Vagina (tissue), 2 donors: ENCODE data around the gene EVX1. TPM values are rescaled to one million over a fixed set of nuclear protein-coding genes. Genes with fewer than 3 reads are reported as not detected.

Experiments
- DNase-seq, 2 donors: peaks; one replicate each; pipeline ENCODE4 v3.0.0-alpha.2; 2017; ENCODE audit errors: extremely low spot score in 2 of 2
- H3K27ac ChIP-seq: fragments of 200-600 bp; sonication (generic); one replicate; pipeline ENCODE4 v1.5.1; 2019
- H3K27me3 ChIP-seq: fragments of 200-600 bp; sonication (generic); one replicate; pipeline ENCODE4 v1.5.1; 2019
- H3K36me3 ChIP-seq, 2 donors: fragments of 200-600 bp; sonication (generic); one replicate each; pipeline ENCODE4 v1.5.1; 2017 to 2019
- H3K4me1 ChIP-seq: fragments of 200-600 bp; sonication (generic); one replicate; pipeline ENCODE4 v1.5.1; 2019
- H3K4me3 ChIP-seq, 2 donors: fragments of 200-600 bp; sonication (generic); 1 replicate in 1 of 2; 2 replicates in 1 of 2; pipeline ENCODE4 v1.5.1; 2016 to 2019
- H3K9me3 ChIP-seq: fragments of 200-600 bp; sonication (generic); one replicate; pipeline ENCODE4 v1.5.1; 2019
- POLR2A ChIP-seq, 2 donors: fragments of 450-650 bp; IDR thresholded peaks; one replicate each; pipeline ENCODE4 v1.6.1; 2017; ENCODE audit warnings: antibody characterized with exemption in 2 of 2, mild to moderate bottlenecking in 2 of 2, moderate library complexity in 2 of 2
- POLR2AphosphoS5 ChIP-seq, 2 donors: sonication (generic); formaldehyde crosslinking; IDR thresholded peaks; one replicate each; pipeline ENCODE4 v1.9.0; 2017; ENCODE audit warnings: antibody characterized with exemption in 2 of 2, mild to moderate bottlenecking in 2 of 2, low read depth in 1 of 2; ENCODE audit not compliant: insufficient read depth in 1 of 2
- intact Hi-C: fragments of 100-400 bp; cut with DNase I; formaldehyde crosslinking; loops from one replicate; pipeline ENCODE4 v1.15.1; 2023
- total RNA-seq: library from RNA; depleted of rRNA; stranded (reverse); fragments of >200 nt; gene quantifications from one replicate; pipeline ENCODE4 v1.2.3, GENCODE V29; 2016
- TF ChIP-seq, protein P1 (sequence below), 3 experiments: fragments of 450-650 bp in 2 of 3; fragments of 200-600 bp in 1 of 3; sonication (generic) in 1 of 3; IDR thresholded peaks; one replicate each; pipeline ENCODE4 v1.5.1; 2017 to 2019; ENCODE audit warnings: antibody characterized with exemption in 3 of 3, mild to moderate bottlenecking in 2 of 3, moderate library complexity in 2 of 3

The EVX1 gene
- total RNA-seq, 1 donor from 2014 or later = 2.5 TPM

DNA sequence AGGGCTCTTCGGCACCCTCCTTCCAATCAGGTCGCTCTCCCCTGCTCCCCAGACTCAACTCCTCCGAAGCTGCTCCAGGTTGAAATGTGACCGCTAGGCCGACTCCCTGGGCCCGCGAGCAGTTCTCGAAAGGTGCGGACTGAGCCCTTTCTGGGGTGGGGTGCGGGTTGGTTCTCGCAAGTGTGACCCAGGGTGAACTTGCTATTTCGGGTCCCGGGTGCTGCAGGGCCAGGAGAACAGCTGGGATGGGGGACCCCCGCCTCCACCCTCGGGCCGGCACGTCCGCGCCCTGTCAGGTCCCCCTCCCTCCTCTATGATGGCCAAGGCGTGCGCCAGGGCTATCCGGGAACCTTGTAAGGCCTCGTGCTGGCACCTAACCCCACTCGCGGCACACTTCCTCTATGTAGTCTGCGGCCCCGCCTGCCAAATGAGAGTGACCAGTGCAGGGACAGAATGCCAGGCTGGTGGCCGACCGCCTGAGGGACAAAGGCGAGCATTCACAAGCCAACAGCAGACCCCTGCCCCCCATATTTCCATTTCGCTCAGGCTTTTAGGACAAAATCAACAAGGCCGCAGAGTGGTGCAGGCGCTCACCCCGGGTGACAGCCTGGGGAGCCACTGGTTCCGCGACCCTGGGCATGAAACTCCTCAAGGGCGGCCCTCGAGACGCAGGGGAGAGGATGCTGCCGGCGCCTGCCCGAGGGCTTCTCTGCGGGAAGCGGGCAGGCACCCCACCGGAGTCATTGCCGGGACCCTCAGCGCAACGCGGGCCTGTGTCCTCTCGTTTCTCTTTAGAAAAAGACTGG lies 29.0 kb upstream of the EVX1 start:
- intact Hi-C loops = no loop called here
- H3K4me3 ChIP-seq = no peak overlapping the region
- TF ChIP-seq, protein P1, sequence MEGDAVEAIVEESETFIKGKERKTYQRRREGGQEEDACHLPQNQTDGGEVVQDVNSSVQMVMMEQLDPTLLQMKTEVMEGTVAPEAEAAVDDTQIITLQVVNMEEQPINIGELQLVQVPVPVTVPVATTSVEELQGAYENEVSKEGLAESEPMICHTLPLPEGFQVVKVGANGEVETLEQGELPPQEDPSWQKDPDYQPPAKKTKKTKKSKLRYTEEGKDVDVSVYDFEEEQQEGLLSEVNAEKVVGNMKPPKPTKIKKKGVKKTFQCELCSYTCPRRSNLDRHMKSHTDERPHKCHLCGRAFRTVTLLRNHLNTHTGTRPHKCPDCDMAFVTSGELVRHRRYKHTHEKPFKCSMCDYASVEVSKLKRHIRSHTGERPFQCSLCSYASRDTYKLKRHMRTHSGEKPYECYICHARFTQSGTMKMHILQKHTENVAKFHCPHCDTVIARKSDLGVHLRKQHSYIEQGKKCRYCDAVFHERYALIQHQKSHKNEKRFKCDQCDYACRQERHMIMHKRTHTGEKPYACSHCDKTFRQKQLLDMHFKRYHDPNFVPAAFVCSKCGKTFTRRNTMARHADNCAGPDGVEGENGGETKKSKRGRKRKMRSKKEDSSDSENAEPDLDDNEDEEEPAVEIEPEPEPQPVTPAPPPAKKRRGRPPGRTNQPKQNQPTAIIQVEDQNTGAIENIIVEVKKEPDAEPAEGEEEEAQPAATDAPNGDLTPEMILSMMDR (IDR thresholded peaks at IDR 0.05) = no peak
- TF ChIP-seq POLR2AphosphoS5 (IDR thresholded peaks at IDR 0.05; ENCODE audit: insufficient read depth in 1 of 2, low read depth in 1 of 2) = peak in 1 of 2 donors; percentile 28
- no peak for TF ChIP-seq POLR2A (IDR thresholded peaks at IDR 0.05)
- DNase-seq = peak; percentile 58 to 80
- no peaks in the 10 kb centered on the region for H3K27me3 ChIP-seq
- no peaks in the 10 kb centered on the region for H3K36me3 ChIP-seq
- H3K9me3 ChIP-seq = no peaks in the 10 kb centered on the region
- H3K4me1 ChIP-seq = peaks cover 42% of the 10 kb centered on the region
- H3K27ac ChIP-seq = peak overlapping the region; percentile 76

GRCh38 chr7:27214239-27214950 lies 28.2 kb upstream of the EVX1 start:
- Histone ChIP-seq H3K4me3 (no peak overlapping the region), H3K27me3 (no peaks in the 10 kb centered on the region), H3K27ac (peak overlapping the region; percentile 76), H3K9me3 (no peaks in the 10 kb centered on the region), H3K36me3 (no peaks in the 10 kb centered on the region), H3K4me1 (peaks cover 39% of the 10 kb centered on the region)
- intact Hi-C loops = no loop called here
- no peak for TF ChIP-seq POLR2A (IDR thresholded peaks at IDR 0.05)
- peak in 1 of 2 donors; percentile 4 for TF ChIP-seq POLR2AphosphoS5 (IDR thresholded peaks at IDR 0.05; ENCODE audit: insufficient read depth in 1 of 2, low read depth in 1 of 2)
- TF ChIP-seq, protein P1 (IDR thresholded peaks at IDR 0.05) = no peak
- peak; percentile 84 to 93 for DNase-seq

DNA sequence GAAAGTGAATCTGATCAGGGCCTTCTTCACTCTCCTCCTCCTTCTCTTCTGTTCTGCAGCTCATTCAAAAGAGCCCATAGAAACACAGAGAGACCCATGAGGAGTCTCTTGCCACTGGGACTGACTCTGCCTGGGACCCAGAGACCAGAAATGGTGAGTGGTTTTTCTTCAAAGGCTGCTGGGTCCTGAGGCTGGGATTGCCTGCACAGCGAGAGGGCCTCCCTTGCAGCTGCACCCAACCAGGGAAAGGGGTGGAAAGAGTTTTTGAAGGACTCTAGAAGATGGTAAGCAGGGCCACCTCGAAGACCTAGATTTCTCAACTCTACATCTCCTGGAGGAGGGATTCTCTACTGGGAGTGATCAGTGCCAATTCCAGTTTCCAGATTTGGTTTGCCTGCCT lies 27.2 kb upstream of the EVX1 start:
- Histone ChIP-seq H3K4me1 (peaks cover 32% of the 10 kb centered on the region), H3K27ac (peak overlapping the region; percentile 76), H3K27me3 (no peaks in the 10 kb centered on the region), H3K9me3 (no peaks in the 10 kb centered on the region), H3K36me3 (no peaks in the 10 kb centered on the region), H3K4me3 (no peak overlapping the region)
- DNase-seq = peak; percentile 34 to 72
- no peak for TF ChIP-seq POLR2A (IDR thresholded peaks at IDR 0.05)
- intact Hi-C loops = no loop called here

GRCh38 chr7:27217951-27218350 lies 24.7 kb upstream of the EVX1 start:
- no peak overlapping the region for H3K4me3 ChIP-seq
- H3K36me3 ChIP-seq = no peaks in the 10 kb centered on the region
- H3K27me3 ChIP-seq = no peaks in the 10 kb centered on the region
- intact Hi-C loops = no loop called here
- H3K9me3 ChIP-seq = no peaks in the 10 kb centered on the region
- TF ChIP-seq, protein P1 (IDR thresholded peaks at IDR 0.05) = no peak
- no peak for TF ChIP-seq POLR2A (IDR thresholded peaks at IDR 0.05)
- no peak for TF ChIP-seq POLR2AphosphoS5 (IDR thresholded peaks at IDR 0.05; ENCODE audit: insufficient read depth in 1 of 2, low read depth in 1 of 2)
- no peak overlapping the region for H3K27ac ChIP-seq
- no peak for DNase-seq
- peaks cover 12% of the 10 kb centered on the region for H3K4me1 ChIP-seq

DNA sequence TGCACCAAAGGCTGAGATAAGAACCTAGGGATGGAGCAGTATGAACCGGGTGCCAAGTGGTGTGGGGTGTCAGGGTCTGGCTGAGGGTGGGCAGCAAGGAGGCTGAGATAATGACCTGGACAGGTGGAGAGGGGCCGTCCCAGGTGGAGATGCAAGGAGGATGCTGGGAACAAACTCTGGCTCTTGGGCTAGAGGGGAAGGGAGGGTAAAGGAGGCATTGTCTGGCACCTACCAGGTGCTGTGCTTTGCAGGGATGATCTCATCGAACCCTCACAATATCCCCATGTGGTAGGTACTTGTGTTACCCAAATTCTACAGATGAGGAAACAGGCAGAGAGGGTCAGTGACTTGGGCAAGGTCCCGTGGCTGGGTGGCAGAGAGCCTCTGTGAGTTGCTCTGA lies 22.8 kb upstream of the EVX1 start:
- Histone ChIP-seq H3K4me3 (peak overlapping the region in 1 of 2 donors; percentile 10), H3K27me3 (no peaks in the 10 kb centered on the region), H3K27ac (no peak overlapping the region), H3K4me1 (no peaks in the 10 kb centered on the region), H3K36me3 (no peaks in the 10 kb centered on the region), H3K9me3 (no peaks in the 10 kb centered on the region)
- intact Hi-C loops = no loop called here
- DNase-seq = peak; percentile 58 to 67
- TF ChIP-seq, protein P1 (IDR thresholded peaks at IDR 0.05) = no peak
- TF ChIP-seq POLR2AphosphoS5 (IDR thresholded peaks at IDR 0.05; ENCODE audit: insufficient read depth in 1 of 2, low read depth in 1 of 2) = no peak
- TF ChIP-seq POLR2A (IDR thresholded peaks at IDR 0.05) = no peak
